HepG2 (cell line): ENCODE data around the gene LENEP. TPM values are rescaled to one million over a fixed set of nuclear protein-coding genes. Genes with fewer than 3 reads are reported as not detected.

Experiments used
- IRX3 ChIP-seq: sonication (generic); formaldehyde crosslinking; IDR thresholded peaks from 2 replicates; pipeline ENCODE4 v1.8.1; 2023; ENCODE audit warnings: mild to moderate bottlenecking, low read depth, missing genetic modification reagents, borderline replicate concordance
- MAF1 ChIP-seq: sonication (generic); formaldehyde crosslinking; IDR thresholded peaks from 2 replicates; pipeline ENCODE4 v1.5.0; 2020; ENCODE audit warnings: missing genetic modification reagents, borderline replicate concordance
- PCBP2 ChIP-seq: fragments of 200-400 bp; formaldehyde crosslinking; optimal IDR thresholded peaks from 2 replicates; pipeline ENCODE3; 2018; ENCODE audit warnings: low read length, low read depth; ENCODE audit not compliant: poor library complexity, severe bottlenecking
- SP1 ChIP-seq, 2 experiments: fragments of 450-650 bp in 1 of 2; sonication (generic) in 1 of 2; formaldehyde crosslinking in 1 of 2; IDR thresholded peaks; 2 replicates each; pipeline versions ENCODE4 v1.4.0 to v1.6.1; 2016 to 2020; ENCODE audit warnings: missing genetic modification reagents in 1 of 2
- SYNCRIP ChIP-seq: fragments of 200-400 bp; formaldehyde crosslinking; IDR thresholded peaks from 2 replicates; pipeline ENCODE4 v1.6.1; 2018; ENCODE audit warnings: mild to moderate bottlenecking, low read depth, low read length; ENCODE audit not compliant: insufficient read depth
- U2AF1 ChIP-seq: fragments of 200-400 bp; formaldehyde crosslinking; optimal IDR thresholded peaks from 2 replicates; pipeline ENCODE3; 2017; ENCODE audit warnings: mild to moderate bottlenecking, low read depth, low read length
- XBP1 ChIP-seq: sonication (generic); formaldehyde crosslinking; IDR thresholded peaks from 2 replicates; pipeline ENCODE4 v1.5.0; 2020; ENCODE audit warnings: missing genetic modification reagents
- ZBTB33 ChIP-seq: sonication (generic); formaldehyde crosslinking; IDR thresholded peaks from 2 replicates; pipeline ENCODE4 v1.4.0; 2020; ENCODE audit warnings: missing genetic modification reagents
- ZFP82 ChIP-seq: sonication (generic); formaldehyde crosslinking; IDR thresholded peaks from 2 replicates; pipeline ENCODE4 v1.5.1; 2020; ENCODE audit warnings: mild to moderate bottlenecking, missing genetic modification reagents, borderline replicate concordance
- ZNF274 ChIP-seq: sonication (generic); formaldehyde crosslinking; IDR thresholded peaks from 2 replicates; pipeline ENCODE4 v1.5.1; 2020; ENCODE audit warnings: mild to moderate bottlenecking, missing genetic modification reagents
- ZNF276 ChIP-seq: sonication (generic); formaldehyde crosslinking; IDR thresholded peaks from 2 replicates; pipeline ENCODE4 v1.4.0; 2020; ENCODE audit warnings: mild to moderate bottlenecking, low read depth, missing genetic modification reagents
- ZNF329 ChIP-seq: sonication (generic); formaldehyde crosslinking; IDR thresholded peaks from 2 replicates; pipeline ENCODE4 v1.9.0; 2021; ENCODE audit warnings: low read depth, mild to moderate bottlenecking, missing genetic modification reagents
- ZNF362 ChIP-seq: sonication (generic); formaldehyde crosslinking; IDR thresholded peaks from 2 replicates; pipeline ENCODE4 v1.4.0; 2020; ENCODE audit warnings: missing genetic modification reagents, mild to moderate bottlenecking, borderline replicate concordance
- ZNF550 ChIP-seq: sonication (generic); formaldehyde crosslinking; IDR thresholded peaks from 2 replicates; pipeline ENCODE4 v1.4.0; 2020; ENCODE audit warnings: mild to moderate bottlenecking, missing genetic modification reagents, borderline replicate concordance
- ZNF557 ChIP-seq: sonication (generic); formaldehyde crosslinking; IDR thresholded peaks from 2 replicates; pipeline ENCODE4 v1.4.0; 2020; ENCODE audit warnings: missing genetic modification reagents
- ZNF652 ChIP-seq: IDR thresholded peaks from 2 replicates; pipeline ENCODE4 v1.6.1; 2016; ENCODE audit warnings: low read depth, borderline replicate concordance
- polyA plus RNA-seq, 8 experiments: library from polyadenylated mRNA; depleted of rRNA in 3 of 8; stranded (reverse) in 7 of 8; unstranded in 1 of 8; fragments of >200 nt; fragmentation: Illumina TruSeq in 4 of 8; extraction: Trizol in 4 of 8; gene quantifications; 2 replicates each; pipeline versions ENCODE4 v1.2.1 to v1.2.3, GENCODE V29; 2011 to 2016; ENCODE audit warnings: low read depth in 4 of 8, missing spikeins in 1 of 8, mixed read lengths in 1 of 8; ENCODE audit not compliant: insufficient read depth in 1 of 8
- total RNA-seq, 5 experiments: library from RNA; depleted of rRNA; stranded (reverse); fragments of >200 nt; fragmentation: Illumina TruSeq; extraction: Trizol; gene quantifications; 2 replicates each; pipeline ENCODE4 v1.2.3, GENCODE V29; 2016; ENCODE audit warnings: low read depth in 1 of 5

Gene LENEP
- total and polyA plus RNA-seq, 2 of the 13 experiments (the other 11 are each of a cell fraction or from before 2014, with no cell fraction given) = 0.29 TPM; not detected in 1

- TF ChIP-seq XBP1 (CRISPR knock-in tag) (no peak), SYNCRIP (no peak), ZNF276 (CRISPR knock-in tag) (no peak), ZNF329 (CRISPR knock-in tag) (no peak), IRX3 (no peak), ZNF550 (no peak), ZFP82 (CRISPR knock-in tag) (no peak), U2AF1 (no peak), ZNF652 (CRISPR knock-in tag) (0 out of 2 replicates have a peak, but pooled peaks have one; percentile 43), SP1 (IDR thresholded peaks at IDR 0.05) (no peak), SP1 (CRISPR knock-in tag; IDR thresholded peaks at IDR 0.05) (no peak), ZBTB33 (CRISPR knock-in tag) (0 out of 2 replicates have a peak, but pooled peaks have one; percentile 8), ZNF274 (no peak), ZNF362 (no peak), ZNF557 (CRISPR knock-in tag) (no peak), PCBP2 (no peak), MAF1 (CRISPR knock-in tag) (no peak)
Observed at GRCh38 chr1:155008015-155008941, 14.9 kb downstream of the LENEP start (continued).
